A549 (cell line): ENCODE measurements around the gene KRT79. TPM values are rescaled to one million over a fixed set of nuclear protein-coding genes. Genes with fewer than 3 reads are reported as not detected.

Source experiments
- ATAC-seq, 2 experiments: fragments of 200-7000 bp in 1 of 2; fragments of >200 bp in 1 of 2; cut with Nextera tagmentation in 1 of 2; cut with Tn5 transposase in 1 of 2; 3 replicates each; pipeline versions ENCODE4 v1.8.0 to v1.9.1; 2018 to 2020; ENCODE audit warnings: mild to moderate bottlenecking in 1 of 2, moderate library complexity in 1 of 2
- CTCF ChIA-PET: fragments of 300-600 bp; sonication (Branson Sonifier 250); formaldehyde crosslinking; extraction: SDS; loops from one replicate; lab custom pipeline; 2021; ENCODE audit warnings: antibody characterized with exemption, inconsistent platforms; lab: Yijun Ruan, JAX
- POLR2A ChIA-PET: fragments of 350-600 bp; formaldehyde crosslinking; extraction: SDS; loops from one replicate; lab custom pipeline; 2021; ENCODE audit warnings: antibody characterized with exemption, inconsistent platforms; lab: Yijun Ruan, JAX
- DNase-seq, 2 experiments: peaks; one replicate each; pipeline versions ENCODE4 v3.0.0 to v3.0.0-alpha.2; 2011 to 2016; ENCODE audit warnings: low read depth in 1 of 2, low spot score in 1 of 2
- FAIRE-seq: peaks from 2 replicates; lab custom pipeline; 2011; peaks lifted over from hg19 to GRCh38; lab: Jason Lieb, UNC
- H3K27ac ChIP-seq, 2 experiments: fragments of >200 bp; sonication (Bioruptor Twin); formaldehyde crosslinking; 3 replicates each; pipeline ENCODE4 v1.5.1; 2016 to 2017
- H3K4me1 ChIP-seq: fragments of >200 bp; sonication (Bioruptor Twin); formaldehyde crosslinking; 3 replicates; pipeline ENCODE4 v1.6.1; 2016
- H3K4me2 ChIP-seq: fragments of >200 bp; sonication (Bioruptor Twin); formaldehyde crosslinking; 3 replicates; pipeline ENCODE4 v1.6.1; 2016
- H3K4me3 ChIP-seq: fragments of >200 bp; sonication (Bioruptor Twin); formaldehyde crosslinking; 3 replicates; pipeline ENCODE4 v1.5.1; 2016
- H3K9me3 ChIP-seq: fragments of >200 bp; sonication (Bioruptor Twin); formaldehyde crosslinking; 3 replicates; pipeline ENCODE4 v1.6.1; 2016
- BHLHE40 ChIP-seq: IDR thresholded peaks from 2 replicates; pipeline ENCODE4 v1.6.1; 2012; ENCODE audit warnings: low read depth, low read length, inconsistent platforms
- CBX8 ChIP-seq: fragments of 200-600 bp; sonication (generic); IDR thresholded peaks from 2 replicates; pipeline ENCODE4 v1.6.1; 2016
- ESRRA ChIP-seq: fragments of 150-350 bp; IDR thresholded peaks from 2 replicates; pipeline ENCODE4 v1.6.1; 2014; ENCODE audit warnings: mild to moderate bottlenecking, low read length, borderline replicate concordance
- FOSL2 ChIP-seq, 2 experiments: fragments of 450-650 bp in 1 of 2; fragments of >200 bp in 1 of 2; sonication (Bioruptor Twin) in 1 of 2; formaldehyde crosslinking; IDR thresholded peaks; 2 replicates each; pipeline versions ENCODE4 v1.5.0 to v1.6.1; 2016 to 2020; ENCODE audit warnings: mild to moderate bottlenecking in 1 of 2, moderate library complexity in 1 of 2
- HDAC2 ChIP-seq: fragments of 200-600 bp; sonication (generic); IDR thresholded peaks from 2 replicates; pipeline ENCODE4 v1.6.1; 2016
- HOXB13 ChIP-seq: fragments of 250-450 bp; sonication (Bioruptor Pico); IDR thresholded peaks from 2 replicates; pipeline ENCODE4 v1.5.0; 2020; ENCODE audit warnings: low read depth, mild to moderate bottlenecking, moderate library complexity
- KDM5A ChIP-seq: fragments of 200-600 bp; sonication (generic); IDR thresholded peaks from 2 replicates; pipeline ENCODE4 v1.6.1; 2016; ENCODE audit warnings: antibody characterized with exemption, mild to moderate bottlenecking
- MAZ ChIP-seq: fragments of 150-350 bp; IDR thresholded peaks from 2 replicates; pipeline ENCODE4 v1.6.1; 2014; ENCODE audit warnings: antibody characterized with exemption, low read depth, low read length, borderline replicate concordance
- NFE2L2 ChIP-seq: fragments of 150-350 bp; conservative IDR thresholded peaks from 2 replicates; pipeline ENCODE4 v1.6.1; 2014; ENCODE audit warnings: low read length
- NPAS2 ChIP-seq: fragments of 250-450 bp; sonication (Bioruptor Pico); IDR thresholded peaks from 2 replicates; pipeline ENCODE4 v1.8.0; 2022; ENCODE audit warnings: mild to moderate bottlenecking, moderate library complexity, borderline replicate concordance
- POLR2A ChIP-seq: IDR thresholded peaks from 2 replicates; pipeline ENCODE4 v1.6.1; 2012; ENCODE audit warnings: mild to moderate bottlenecking, low read length
- RAD21 ChIP-seq, 2 experiments: fragments of >200 bp in 1 of 2; sonication (Bioruptor Twin) in 1 of 2; formaldehyde crosslinking in 1 of 2; IDR thresholded peaks in 1 of 2; conservative IDR thresholded peaks in 1 of 2; 2 replicates in 1 of 2; 3 replicates in 1 of 2; pipeline ENCODE4 v1.6.1; 2012 to 2018; ENCODE audit warnings: inconsistent platforms in 1 of 2
- RARB ChIP-seq: fragments of 250-450 bp; sonication (Bioruptor Pico); IDR thresholded peaks from 2 replicates; pipeline ENCODE4 v1.8.0; 2021; ENCODE audit warnings: mild to moderate bottlenecking, moderate library complexity
- SREBF2 ChIP-seq: fragments of 450-650 bp; IDR thresholded peaks from 2 replicates; pipeline ENCODE4 v1.6.1; 2014; ENCODE audit warnings: mild to moderate bottlenecking, moderate library complexity
- TFCP2L1 ChIP-seq: fragments of 250-450 bp; sonication (Bioruptor Pico); IDR thresholded peaks from 2 replicates; pipeline ENCODE4 v1.5.0; 2021; ENCODE audit warnings: mild to moderate bottlenecking
- ZC3H11A ChIP-seq: fragments of 450-650 bp; IDR thresholded peaks from 2 replicates; pipeline ENCODE4 v1.6.1; 2014; ENCODE audit warnings: antibody characterized with exemption, mild to moderate bottlenecking
- ZSCAN20 ChIP-seq: fragments of 250-450 bp; sonication (Bioruptor Pico); IDR thresholded peaks from 2 replicates; pipeline ENCODE4 v1.8.0; 2022; ENCODE audit warnings: mild to moderate bottlenecking, moderate library complexity
- WGBS: methylation state at CpG from one replicate; pipeline ENCODE4 v1.1.6; 2017; ENCODE audit errors: missing lambda C conversion rate; 5-methylcytosine and 5-hydroxymethylcytosine counted together
- polyA plus RNA-seq, 4 experiments: library from polyadenylated mRNA; depleted of rRNA in 3 of 4; stranded (reverse); fragments of >200 nt; fragmentation: RNase III in 1 of 4; extraction: RNeasy Plus Mini Kit Qiagen cat#74134 plus additional on column Dnase treatment in 1 of 4; gene quantifications; 2 replicates in 3 of 4; 3 replicates in 1 of 4; pipeline ENCODE4 v1.2.3, GENCODE V29; 2011 to 2017
- TF ChIP-seq, protein P1 (sequence below): IDR thresholded peaks from 2 replicates; pipeline ENCODE4 v1.6.1; 2012; ENCODE audit warnings: low read depth, borderline replicate concordance
- TF ChIP-seq, protein P2 (sequence below): fragments of >200 bp; sonication (Bioruptor Twin); formaldehyde crosslinking; IDR thresholded peaks from 3 replicates; pipeline ENCODE4 v1.6.1; 2016
- TF ChIP-seq, protein P3 (sequence below): IDR thresholded peaks from 2 replicates; pipeline ENCODE4 v1.6.1; 2012
- TF ChIP-seq, protein P4 (sequence below): fragments of 450-650 bp; IDR thresholded peaks from 2 replicates; pipeline ENCODE4 v1.6.1; 2014; ENCODE audit warnings: antibody characterized with exemption

The KRT79 gene
- polyA plus RNA-seq, 2 of the 4 experiments (the other 2 are of a cell fraction) = 0.05 TPM; not detected in 1

DNA sequence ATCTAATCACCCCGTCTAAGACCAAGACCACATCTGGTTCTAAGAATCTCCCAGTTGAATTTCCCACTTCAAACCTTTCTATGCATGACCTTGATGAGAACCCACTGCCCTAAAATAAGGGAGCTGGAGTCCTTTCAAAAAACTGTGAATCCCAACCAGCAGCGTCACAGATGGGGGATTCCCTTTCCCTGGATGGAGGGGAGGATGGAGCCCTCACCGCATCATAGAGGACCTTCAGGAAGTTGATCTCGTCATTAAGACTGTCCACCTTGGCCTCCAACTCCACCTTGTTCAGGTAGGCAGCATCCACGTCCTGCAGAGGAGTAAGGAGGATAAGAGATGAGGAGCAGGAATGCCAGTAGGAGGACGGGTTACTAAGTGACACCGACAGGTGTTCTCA lies 24.9 kb downstream of the KRT79 start:
- 79% methylated on average over 7 of the region's 7 CpGs for WGBS
- ChIA-PET CTCF (interaction anchor here (0.6 to 1.7 kb wide), 2 partner anchors 8 to 59 kb away, joined by 4 read pairs; no protein-coding TSS in a partner anchor), POLR2A (no interaction called here)
- H3K4me3 ChIP-seq = no peak overlapping the region
- H3K4me1 ChIP-seq = peaks cover 22% of the 10 kb centered on the region
- H3K9me3 ChIP-seq = no peaks in the 10 kb centered on the region
- no peak for ATAC-seq
- TF ChIP-seq, protein P1, sequence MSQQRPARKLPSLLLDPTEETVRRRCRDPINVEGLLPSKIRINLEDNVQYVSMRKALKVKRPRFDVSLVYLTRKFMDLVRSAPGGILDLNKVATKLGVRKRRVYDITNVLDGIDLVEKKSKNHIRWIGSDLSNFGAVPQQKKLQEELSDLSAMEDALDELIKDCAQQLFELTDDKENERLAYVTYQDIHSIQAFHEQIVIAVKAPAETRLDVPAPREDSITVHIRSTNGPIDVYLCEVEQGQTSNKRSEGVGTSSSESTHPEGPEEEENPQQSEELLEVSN = no peak
- no peak for TF ChIP-seq TFCP2L1 (CRISPR knock-in tag)
- TF ChIP-seq, protein P2, sequence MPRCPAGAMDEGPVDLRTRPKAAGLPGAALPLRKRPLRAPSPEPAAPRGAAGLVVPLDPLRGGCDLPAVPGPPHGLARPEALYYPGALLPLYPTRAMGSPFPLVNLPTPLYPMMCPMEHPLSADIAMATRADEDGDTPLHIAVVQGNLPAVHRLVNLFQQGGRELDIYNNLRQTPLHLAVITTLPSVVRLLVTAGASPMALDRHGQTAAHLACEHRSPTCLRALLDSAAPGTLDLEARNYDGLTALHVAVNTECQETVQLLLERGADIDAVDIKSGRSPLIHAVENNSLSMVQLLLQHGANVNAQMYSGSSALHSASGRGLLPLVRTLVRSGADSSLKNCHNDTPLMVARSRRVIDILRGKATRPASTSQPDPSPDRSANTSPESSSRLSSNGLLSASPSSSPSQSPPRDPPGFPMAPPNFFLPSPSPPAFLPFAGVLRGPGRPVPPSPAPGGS = no peak
- TF ChIP-seq KDM5A = no peak
- TF ChIP-seq CBX8 = no peak
- no peak for TF ChIP-seq ESRRA
- no peak for TF ChIP-seq HOXB13 (CRISPR knock-in tag)
- no peak for TF ChIP-seq SREBF2
- no peak for TF ChIP-seq NPAS2 (CRISPR knock-in tag)
- no peak for TF ChIP-seq NFE2L2
- no peak for TF ChIP-seq RAD21 (conservative IDR thresholded peaks at IDR 0.05 in 1 of 2, IDR thresholded peaks at IDR 0.05 in 1 of 2)
- TF ChIP-seq HDAC2 = no peak
- TF ChIP-seq ZC3H11A = no peak
- no peak for TF ChIP-seq RARB (CRISPR knock-in tag)
- TF ChIP-seq POLR2A = no peak
- TF ChIP-seq BHLHE40 = no peak
- TF ChIP-seq, protein P3, sequence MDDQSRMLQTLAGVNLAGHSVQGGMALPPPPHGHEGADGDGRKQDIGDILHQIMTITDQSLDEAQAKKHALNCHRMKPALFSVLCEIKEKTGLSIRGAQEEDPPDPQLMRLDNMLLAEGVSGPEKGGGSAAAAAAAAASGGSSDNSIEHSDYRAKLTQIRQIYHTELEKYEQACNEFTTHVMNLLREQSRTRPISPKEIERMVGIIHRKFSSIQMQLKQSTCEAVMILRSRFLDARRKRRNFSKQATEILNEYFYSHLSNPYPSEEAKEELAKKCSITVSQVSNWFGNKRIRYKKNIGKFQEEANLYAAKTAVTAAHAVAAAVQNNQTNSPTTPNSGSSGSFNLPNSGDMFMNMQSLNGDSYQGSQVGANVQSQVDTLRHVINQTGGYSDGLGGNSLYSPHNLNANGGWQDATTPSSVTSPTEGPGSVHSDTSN = no peak
- TF ChIP-seq MAZ = no peak
- TF ChIP-seq, protein P4, sequence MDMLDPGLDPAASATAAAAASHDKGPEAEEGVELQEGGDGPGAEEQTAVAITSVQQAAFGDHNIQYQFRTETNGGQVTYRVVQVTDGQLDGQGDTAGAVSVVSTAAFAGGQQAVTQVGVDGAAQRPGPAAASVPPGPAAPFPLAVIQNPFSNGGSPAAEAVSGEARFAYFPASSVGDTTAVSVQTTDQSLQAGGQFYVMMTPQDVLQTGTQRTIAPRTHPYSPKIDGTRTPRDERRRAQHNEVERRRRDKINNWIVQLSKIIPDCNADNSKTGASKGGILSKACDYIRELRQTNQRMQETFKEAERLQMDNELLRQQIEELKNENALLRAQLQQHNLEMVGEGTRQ = no peak
- no peak for TF ChIP-seq FOSL2 (IDR thresholded peaks at IDR 0.05)
- no peak for TF ChIP-seq FOSL2 (CRISPR knock-in tag; IDR thresholded peaks at IDR 0.05)
- TF ChIP-seq, all 56 proteins: peak for 0
- FAIRE-seq (no peak), DNase-seq (no peak)
- Histone ChIP-seq H3K27ac (no peak overlapping the region), H3K4me2 (no peak overlapping the region)

DNA sequence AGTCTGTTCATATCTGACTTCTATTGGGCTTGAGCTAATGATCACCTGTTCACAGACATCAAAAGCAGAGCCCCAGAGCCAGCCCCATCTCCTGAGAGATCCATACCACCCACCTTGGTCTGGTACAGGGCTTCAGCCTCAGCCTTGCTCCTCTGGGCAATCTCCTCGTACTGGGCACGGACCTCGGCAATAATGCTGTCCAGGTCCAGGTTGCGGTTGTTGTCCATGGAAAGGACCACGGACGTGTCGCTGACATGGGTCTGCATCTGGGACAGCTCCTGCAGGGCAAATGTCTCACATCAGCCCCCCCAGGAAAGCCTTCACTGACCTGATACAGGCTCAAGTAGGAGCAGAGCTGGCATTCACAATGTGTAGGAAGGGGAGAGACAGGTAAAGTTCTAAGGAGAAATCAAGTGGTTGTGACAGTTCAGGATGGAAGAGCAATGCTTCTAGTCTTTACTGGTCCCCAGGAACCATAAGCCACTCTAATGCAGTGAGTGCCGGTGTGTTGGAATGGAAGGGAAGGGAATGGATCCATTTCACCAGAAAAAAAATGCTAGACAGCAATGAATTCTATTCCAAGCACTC lies 25.4 kb downstream of the KRT79 start:
- ATAC-seq = no peak
- H3K4me3 ChIP-seq = no peak overlapping the region
- CTCF ChIA-PET = interaction anchor here (0.6 to 1.7 kb wide), 3 partner anchors 9 to 60 kb away, joined by 4 read pairs; partner anchors contain the start of gene KRT3

More for the DNA sequence above, 25.4 kb downstream of the KRT79 start:
- H3K4me2 ChIP-seq = no peak overlapping the region
- no peak for DNase-seq
- no peak overlapping the region for H3K27ac ChIP-seq
- WGBS = 97% methylated on average over 4 of the region's 8 CpGs
- POLR2A ChIA-PET = no interaction called here
- no peaks in the 10 kb centered on the region for H3K9me3 ChIP-seq
- no peak for FAIRE-seq
- peaks cover 22% of the 10 kb centered on the region for H3K4me1 ChIP-seq
- TF ChIP-seq, protein P3 = no peak
- TF ChIP-seq SREBF2 (no peak), ZC3H11A (no peak), ZSCAN20 (CRISPR knock-in tag) (no peak), NPAS2 (CRISPR knock-in tag) (no peak)
